ENCODE data around the gene DPP8.

The DPP8 gene

GRCh38 chr15:65396283-65396964, 121.1 kb downstream of the DPP8 start:
- Mint-ChIP-seq H3K4me3 (no peak overlapping the region), H3K9me3 (no peaks in the 10 kb centered on the region)

GRCh38 chr15:65395567-65396202, 121.8 kb downstream of the DPP8 start:
- no peaks in the 10 kb centered on the region for H3K9me3 Mint-ChIP-seq
- peaks cover 73% of the 10 kb centered on the region for H3K27me3 Mint-ChIP-seq (ENCODE audit: low read depth)
- H3K27ac Mint-ChIP-seq = no peak overlapping the region
- peaks cover 3% of the 10 kb centered on the region for H3K4me1 Mint-ChIP-seq (ENCODE audit: low read depth)
- H3K36me3 Mint-ChIP-seq (ENCODE audit: low read depth) = no peaks in the 10 kb centered on the region
- no peak overlapping the region for H3K4me3 Mint-ChIP-seq

More at GRCh38 chr15:65396283-65396964, 121.1 kb downstream of the DPP8 start:
- Mint-ChIP-seq H3K27me3 (ENCODE audit: low read depth) (peaks cover 79% of the 10 kb centered on the region), H3K27ac (no peak overlapping the region), H3K36me3 (ENCODE audit: low read depth) (no peaks in the 10 kb centered on the region), H3K4me1 (ENCODE audit: low read depth) (peaks cover 5% of the 10 kb centered on the region)

- Mint-ChIP-seq H3K4me1 (ENCODE audit: low read depth) (peaks cover 3% of the 10 kb centered on the region), H3K36me3 (ENCODE audit: low read depth) (no peaks in the 10 kb centered on the region), H3K9me3 (no peaks in the 10 kb centered on the region), H3K27ac (no peak overlapping the region), H3K4me3 (no peak overlapping the region), H3K27me3 (ENCODE audit: low read depth) (peaks cover 66% of the 10 kb centered on the region)
Measured at GRCh38 chr15:65394936-65395335, 122.6 kb downstream of the DPP8 start.

- H3K27me3 Mint-ChIP-seq (ENCODE audit: low read depth) = peaks cover 62% of the 10 kb centered on the region
Measured at GRCh38 chr15:65394280-65394789, 123.2 kb downstream of the DPP8 start.

GRCh38 chr15:65393557-65393956, 123.9 kb downstream of the DPP8 start:
- Mint-ChIP-seq H3K4me1 (ENCODE audit: low read depth) (peaks cover 3% of the 10 kb centered on the region), H3K27ac (no peak overlapping the region), H3K36me3 (ENCODE audit: low read depth) (no peaks in the 10 kb centered on the region), H3K9me3 (no peaks in the 10 kb centered on the region), H3K4me3 (no peak overlapping the region), H3K27me3 (ENCODE audit: low read depth) (peaks cover 56% of the 10 kb centered on the region)

More at GRCh38 chr15:65394280-65394789, 123.2 kb downstream of the DPP8 start:
- Mint-ChIP-seq H3K4me1 (ENCODE audit: low read depth) (peaks cover 3% of the 10 kb centered on the region), H3K36me3 (ENCODE audit: low read depth) (no peaks in the 10 kb centered on the region), H3K4me3 (no peak overlapping the region), H3K9me3 (no peaks in the 10 kb centered on the region), H3K27ac (no peak overlapping the region)

GRCh38 chr15:65393091-65393490, 124.4 kb downstream of the DPP8 start:
- Mint-ChIP-seq H3K9me3 (no peaks in the 10 kb centered on the region), H3K36me3 (ENCODE audit: low read depth) (no peaks in the 10 kb centered on the region), H3K27ac (no peak overlapping the region), H3K4me3 (no peak overlapping the region), H3K27me3 (ENCODE audit: low read depth) (peaks cover 52% of the 10 kb centered on the region), H3K4me1 (ENCODE audit: low read depth) (peaks cover 3% of the 10 kb centered on the region)

Data from T-helper 1 cell treated with Interleukin-12 subunit alpha and Interleukin-12 subunit beta and Interleukin-4 antibody, amounts not matched to agents 30 μg/mL and 1 μg/mL, for 36 hours (primary cell).